Kidney (tissue), 14 donors: ENCODE measurements around the gene DTYMK. TPM values are rescaled to one million over a fixed set of nuclear protein-coding genes. Genes with fewer than 3 reads are reported as not detected.

ENCODE experiments used
- DNase-seq, 5 donors: peaks; one replicate each; pipeline ENCODE4 v3.0.0-alpha.2; 2013 to 2020
- FAIRE-seq: peaks from 2 replicates; lab custom pipeline; 2012; peaks lifted over from hg19 to GRCh38; lab: Jason Lieb, UNC
- H3K27ac ChIP-seq, 2 donors: one replicate each; pipeline ENCODE4 v1.7.0; 2013; ENCODE audit warnings: low read depth in 2 of 2, low read length in 2 of 2, inconsistent platforms in 1 of 2
- H3K27me3 ChIP-seq: one replicate; pipeline ENCODE4 v1.7.1; 2013; ENCODE audit warnings: low read length, inconsistent platforms; ENCODE audit not compliant: control insufficient read depth, insufficient read depth
- H3K36me3 ChIP-seq, 3 donors: one replicate each; pipeline versions ENCODE4 v1.7.0 to v1.7.1; 2013; ENCODE audit warnings: low read length in 3 of 3, control low read depth in 1 of 3, inconsistent platforms in 1 of 3; ENCODE audit not compliant: insufficient read depth in 3 of 3, control insufficient read depth in 2 of 3
- H3K4me1 ChIP-seq, 3 donors: one replicate each; pipeline versions ENCODE4 v1.7.0 to v1.7.1; 2013; ENCODE audit warnings: low read length in 3 of 3, inconsistent platforms in 1 of 3, low read depth in 1 of 3; ENCODE audit not compliant: control insufficient read depth in 2 of 3, insufficient read depth in 2 of 3
- H3K4me3 ChIP-seq, 3 donors: one replicate each; pipeline versions ENCODE4 v1.7.0 to v1.8.1; 2013; ENCODE audit warnings: low read length in 3 of 3, control low read depth in 1 of 3, inconsistent platforms in 1 of 3
- H3K9ac ChIP-seq, 3 donors: one replicate each; pipeline versions ENCODE4 v1.7.0 to v1.7.1; 2013; ENCODE audit warnings: low read length in 3 of 3, control low read depth in 1 of 3, inconsistent platforms in 1 of 3
- H3K9me3 ChIP-seq, 3 donors: one replicate each; pipeline versions ENCODE4 v1.7.0 to v1.7.1; 2013; ENCODE audit warnings: low read length in 3 of 3, control low read depth in 1 of 3, inconsistent platforms in 1 of 3; ENCODE audit not compliant: control insufficient read depth in 2 of 3, insufficient read depth in 1 of 3
- CTCF ChIP-seq: IDR thresholded peaks from 3 replicates; pipeline ENCODE4 v1.5.1; 2012; ENCODE audit warnings: mild to moderate bottlenecking, moderate library complexity, borderline replicate concordance; ENCODE audit not compliant: insufficient read depth; ENCODE audit errors: extremely low read depth
- intact Hi-C: fragments of 100-400 bp; cut with DNase I; formaldehyde crosslinking; loops from one replicate; pipeline ENCODE4 v1.11.1; 2022
- polyA plus RNA-seq: library from polyadenylated mRNA; stranded (reverse); fragments of 350-450 nt; fragmentation: Illumina TruSeq; extraction: RNeasy Lipid Tissue Mini Kit (QIAGEN cat#74804); gene quantifications from one replicate; pipeline ENCODE4 v1.2.3, GENCODE V29; 2014; ENCODE audit warnings: low read depth, low replicate concordance; ENCODE audit not compliant: insufficient read depth
- total RNA-seq: library from RNA; stranded (reverse); fragmentation: NEBNext Ultra II Directional; extraction: Animal tissue kit (Norgen Biotek cat#: 25700); gene quantifications from one replicate; pipeline ENCODE4 v1.2.1, GENCODE V29; 2021
- donor health status: control.
- donor health status: control.
- donor health status: control.
- donor health status: control.
- donor health status: control.
- donor health status: DM: yes; HTN: yes; CAD: no.
- donor health status: Normal renal cell carcinoma (clear cell type).

Gene DTYMK
- total and polyA plus RNA-seq, 2 donors from 2014 or later, result 19.0 to 27.1 TPM

- no peaks in the 10 kb centered on the region for H3K27me3 ChIP-seq
- DNase-seq (no peak), FAIRE-seq (no peak)
- no peak overlapping the region for H3K4me3 ChIP-seq
- no peaks in the 10 kb centered on the region for H3K4me1 ChIP-seq
- no peaks in the 10 kb centered on the region for H3K9me3 ChIP-seq
- intact Hi-C loops, result no loop called here
- no peak overlapping the region for H3K27ac ChIP-seq
- no peak overlapping the region for H3K9ac ChIP-seq
- TF ChIP-seq CTCF, result no peak
- peaks cover 0 to 5% (median 3%) of the 10 kb centered on the region in 3 donors for H3K36me3 ChIP-seq
Measured at GRCh38 chr2:241676665-241677064, 9.9 kb downstream of the DTYMK start.

- Histone ChIP-seq H3K27me3 (no peaks in the 10 kb centered on the region), H3K4me3 (no peak overlapping the region), H3K9ac (no peak overlapping the region), H3K9me3 (no peaks in the 10 kb centered on the region), H3K27ac (no peak overlapping the region), H3K36me3 (peaks cover 0 to 7% (median 3%) of the 10 kb centered on the region in 3 donors), H3K4me1 (no peaks in the 10 kb centered on the region)
- intact Hi-C loops, result no loop called here
- DNase-seq, result no peak
- no peak for TF ChIP-seq CTCF
- FAIRE-seq, result no peak
Measured at GRCh38 chr2:241675885-241676284, 10.7 kb downstream of the DTYMK start.

GRCh38 chr2:241673797-241674725, 12.6 kb downstream of the DTYMK start:
- no peak for DNase-seq
- intact Hi-C loops, result no loop called here
- Histone ChIP-seq H3K27me3 (no peaks in the 10 kb centered on the region), H3K9ac (no peak overlapping the region), H3K4me1 (no peaks in the 10 kb centered on the region), H3K9me3 (no peaks in the 10 kb centered on the region), H3K4me3 (no peak overlapping the region), H3K36me3 (peaks cover 0 to 13% (median 4%) of the 10 kb centered on the region in 3 donors), H3K27ac (no peak overlapping the region)
- no peak for FAIRE-seq
- no peak for TF ChIP-seq CTCF
